ENCODE measurements around the gene SLC47A2.
A peak's percentile ranks its signal among the peaks of the same experiment; 100 is the strongest.
"Not testable (repeated sequence)": the region's sequence is repeated elsewhere in the genome, so short reads cannot be mapped to it uniquely, and the experiment has no call there.

The SLC47A2 gene

GRCh38 chr17:19716108-19717030 is at the start of gene SLC47A2:
Gene SLC47A2, minus strand, starts transcription at chr17:19716584. Its CDS starts 29 bp downstream, at chr17:19716555.
- no peak for DNase-seq

- no peak for DNase-seq
These were observed 49.6 kb upstream of the SLC47A2 start for GRCh38 chr17:19766016-19766415.

- DNase-seq = not testable (repeated sequence)
These were observed 47.6 kb upstream of the SLC47A2 start for GRCh38 chr17:19763991-19764390.

- no peak for DNase-seq
These were observed 47.0 kb upstream of the SLC47A2 start for GRCh38 chr17:19763416-19763815.

- DNase-seq = no peak
These were observed 46.2 kb upstream of the SLC47A2 start for GRCh38 chr17:19762515-19762961.

- DNase-seq = no peak
These were observed 44.4 kb upstream of the SLC47A2 start for GRCh38 chr17:19760746-19761145.

GRCh38 chr17:19759568-19760549 is 43.5 kb upstream of the SLC47A2 start:
- no peak for DNase-seq

- DNase-seq = no peak
These were observed 41.3 kb upstream of the SLC47A2 start for GRCh38 chr17:19757536-19758180.

GRCh38 chr17:19756546-19756945 is 40.2 kb upstream of the SLC47A2 start:
- no peak for DNase-seq

GRCh38 chr17:19755821-19756510 is 39.6 kb upstream of the SLC47A2 start:
- no peak for DNase-seq

GRCh38 chr17:19755392-19755791 is 39.0 kb upstream of the SLC47A2 start:
- DNase-seq = no peak

GRCh38 chr17:19753661-19754463 is 37.5 kb upstream of the SLC47A2 start:
- DNase-seq = no peak

GRCh38 chr17:19753051-19753509 is 36.7 kb upstream of the SLC47A2 start:
- no peak for DNase-seq

- DNase-seq = no peak
These were observed 36.0 kb upstream of the SLC47A2 start for GRCh38 chr17:19752216-19753050.

- no peak for DNase-seq
These were observed 34.5 kb upstream of the SLC47A2 start for GRCh38 chr17:19750835-19751234.

GRCh38 chr17:19750020-19750572 is 33.7 kb upstream of the SLC47A2 start:
- DNase-seq = peak; percentile 6

- no peak for DNase-seq
These were observed 32.4 kb upstream of the SLC47A2 start for GRCh38 chr17:19748807-19749193.

- DNase-seq = no peak
These were observed 31.7 kb upstream of the SLC47A2 start, which contains the start of gene ALDH3A1 for GRCh38 chr17:19747829-19748806. Gene ALDH3A1, minus strand, starts transcription at chr17:19748298. Its CDS starts 3,169 bp downstream, at chr17:19745129.

Data from activated CD4-positive, alpha-beta T cell treated with anti-CD3 and anti-CD28 coated beads, Interleukin-2, amount 50 U/mL, for 16 hours (primary cell).